ENCODE data around the gene SPEF1.
A peak's percentile ranks its signal among the peaks of the same experiment; 100 is the strongest.

Gene SPEF1

GRCh38 chr20:3767110-3767426 lies 14.2 kb downstream of the SPEF1 start:
- peak in 1 of 2 donors; percentile 64 for DNase-seq (ENCODE audit: low spot score in 2 of 2)
- Mint-ChIP-seq H3K4me3 (peak overlapping the region; percentile 86), H3K27ac (peak overlapping the region; percentile 48), H3K9me3 (no peaks in the 10 kb centered on the region), H3K4me1 (peaks cover 43% of the 10 kb centered on the region), H3K36me3 (peaks cover 6% of the 10 kb centered on the region)
- no peak for ATAC-seq

GRCh38 chr20:3766422-3767109 lies 14.7 kb downstream of the SPEF1 start:
- H3K4me1 Mint-ChIP-seq, result peaks cover 43% of the 10 kb centered on the region
- DNase-seq (ENCODE audit: low spot score in 2 of 2) (no peak), ATAC-seq (no peak)
- peaks cover 9% of the 10 kb centered on the region for H3K36me3 Mint-ChIP-seq
- H3K9me3 Mint-ChIP-seq, result no peaks in the 10 kb centered on the region
- H3K4me3 Mint-ChIP-seq, result peak overlapping the region; percentile 86
- peak overlapping the region; percentile 48 for H3K27ac Mint-ChIP-seq

DNA sequence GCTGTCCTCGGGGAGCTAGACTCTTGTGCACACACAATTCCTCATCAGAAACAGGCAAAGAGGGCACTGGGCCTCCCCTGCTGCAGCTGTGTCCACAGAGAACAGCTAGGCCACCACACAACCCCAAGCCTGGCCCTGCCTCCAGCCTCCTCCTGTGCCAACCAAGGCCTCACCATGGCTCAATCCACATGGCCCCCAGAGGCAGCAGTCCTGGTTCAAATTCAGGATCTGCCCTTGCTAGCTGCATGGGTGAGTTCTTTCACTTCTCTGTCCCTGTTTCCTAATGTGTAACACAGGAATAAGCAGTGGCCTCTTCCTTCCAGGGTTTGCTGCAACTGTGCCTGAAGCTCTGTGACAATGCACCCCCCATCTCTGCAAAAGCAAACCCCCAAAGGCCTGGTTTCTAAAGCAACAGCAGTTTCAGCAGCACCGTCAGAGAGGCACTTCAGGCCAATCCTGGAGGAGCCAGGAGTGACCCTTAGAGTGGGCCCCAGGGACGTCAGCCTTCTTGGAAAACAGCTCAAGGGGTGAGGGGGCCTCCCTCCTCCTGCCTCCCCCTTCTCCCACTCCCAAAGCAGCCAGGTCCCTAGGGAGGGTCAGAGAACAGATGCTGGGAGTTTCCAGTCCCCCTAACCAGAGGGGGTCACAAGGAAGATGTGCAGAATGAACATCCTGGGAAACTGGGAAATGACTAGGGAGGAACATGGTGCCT lies 15.9 kb downstream of the SPEF1 start:
- ATAC-seq, result no peak
- Mint-ChIP-seq H3K9me3 (no peaks in the 10 kb centered on the region), H3K4me3 (peak overlapping the region; percentile 86), H3K27ac (no peak overlapping the region), H3K4me1 (peaks cover 43% of the 10 kb centered on the region), H3K36me3 (peaks cover 12% of the 10 kb centered on the region)
- no peak for DNase-seq (ENCODE audit: low spot score in 2 of 2)

DNA sequence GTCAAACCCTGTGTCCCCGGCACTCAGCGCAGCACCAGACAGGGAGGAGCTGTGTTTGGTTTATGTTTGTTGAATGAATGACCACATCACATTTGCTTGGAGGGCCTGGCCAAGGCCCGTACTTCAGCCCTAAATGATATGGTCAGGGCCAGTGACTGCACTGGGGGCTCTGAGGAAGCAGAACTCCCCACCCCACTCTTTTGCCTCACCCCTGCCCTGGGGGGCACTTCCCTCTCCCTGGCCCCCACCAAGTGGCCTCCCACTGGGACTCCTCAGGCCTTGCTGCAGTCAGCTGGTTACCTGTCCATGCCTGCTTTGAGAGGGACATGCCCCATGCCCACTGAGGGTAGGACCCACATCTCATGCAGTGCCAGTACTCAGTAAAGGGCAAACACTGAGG lies 16.6 kb downstream of the SPEF1 start:
- no peaks in the 10 kb centered on the region for H3K9me3 Mint-ChIP-seq
- ATAC-seq, result no peak
- no peak for DNase-seq (ENCODE audit: low spot score in 2 of 2)
- no peak overlapping the region for H3K4me3 Mint-ChIP-seq
- peaks cover 12% of the 10 kb centered on the region for H3K36me3 Mint-ChIP-seq
- peaks cover 48% of the 10 kb centered on the region for H3K4me1 Mint-ChIP-seq
- no peak overlapping the region for H3K27ac Mint-ChIP-seq

DNA sequence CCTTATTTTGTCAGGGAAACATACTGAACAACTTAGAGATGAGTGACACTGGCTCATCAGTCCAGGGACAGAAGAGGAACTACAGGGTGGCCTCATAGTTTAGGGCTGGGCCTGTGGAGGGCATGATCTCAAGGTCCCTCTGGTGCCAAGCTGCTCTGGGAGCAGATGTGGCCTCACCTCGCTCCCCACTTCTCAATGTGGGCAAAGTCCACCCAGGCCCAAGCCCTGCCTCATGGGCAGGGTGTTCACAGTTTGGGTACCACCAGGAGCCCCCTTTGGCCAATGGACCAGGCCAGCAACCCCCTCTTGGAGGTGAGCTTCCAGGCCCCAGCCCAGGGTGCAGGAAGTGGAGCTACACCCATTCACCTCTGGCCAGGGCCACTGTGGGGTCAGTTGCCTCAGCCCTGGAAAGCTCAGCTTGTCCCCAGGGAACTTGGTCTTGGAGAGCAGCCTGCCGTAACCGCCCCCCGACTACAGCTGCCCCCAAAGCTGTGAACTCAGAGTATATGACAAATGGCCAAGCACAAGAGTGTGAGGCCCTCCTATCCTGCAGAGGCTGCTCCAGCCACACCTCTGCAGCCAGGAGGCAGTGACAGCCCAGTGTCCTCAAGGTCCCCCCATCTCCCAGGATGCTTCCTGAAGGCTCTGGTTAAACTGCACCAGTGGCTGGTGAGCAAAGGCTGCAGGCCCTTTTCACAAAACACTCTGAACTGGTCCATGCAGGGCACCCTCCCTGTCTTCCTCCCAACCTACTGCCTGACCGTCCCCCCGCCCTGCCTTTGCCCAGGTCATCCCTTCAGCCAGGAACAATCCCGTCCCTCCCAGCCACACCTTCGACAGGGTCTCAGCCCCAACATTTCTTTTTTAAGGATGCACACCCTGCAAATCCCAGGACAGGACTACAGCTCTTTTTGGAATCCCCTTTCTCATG lies 17.3 kb downstream of the SPEF1 start:
- peaks cover 11% of the 10 kb centered on the region for H3K36me3 Mint-ChIP-seq
- H3K4me1 Mint-ChIP-seq, result peaks cover 45% of the 10 kb centered on the region
- DNase-seq (ENCODE audit: low spot score in 2 of 2) (no peak), ATAC-seq (no peak)
- no peaks in the 10 kb centered on the region for H3K9me3 Mint-ChIP-seq
- H3K27ac Mint-ChIP-seq, result no peak overlapping the region
- H3K4me3 Mint-ChIP-seq, result no peak overlapping the region

DNA sequence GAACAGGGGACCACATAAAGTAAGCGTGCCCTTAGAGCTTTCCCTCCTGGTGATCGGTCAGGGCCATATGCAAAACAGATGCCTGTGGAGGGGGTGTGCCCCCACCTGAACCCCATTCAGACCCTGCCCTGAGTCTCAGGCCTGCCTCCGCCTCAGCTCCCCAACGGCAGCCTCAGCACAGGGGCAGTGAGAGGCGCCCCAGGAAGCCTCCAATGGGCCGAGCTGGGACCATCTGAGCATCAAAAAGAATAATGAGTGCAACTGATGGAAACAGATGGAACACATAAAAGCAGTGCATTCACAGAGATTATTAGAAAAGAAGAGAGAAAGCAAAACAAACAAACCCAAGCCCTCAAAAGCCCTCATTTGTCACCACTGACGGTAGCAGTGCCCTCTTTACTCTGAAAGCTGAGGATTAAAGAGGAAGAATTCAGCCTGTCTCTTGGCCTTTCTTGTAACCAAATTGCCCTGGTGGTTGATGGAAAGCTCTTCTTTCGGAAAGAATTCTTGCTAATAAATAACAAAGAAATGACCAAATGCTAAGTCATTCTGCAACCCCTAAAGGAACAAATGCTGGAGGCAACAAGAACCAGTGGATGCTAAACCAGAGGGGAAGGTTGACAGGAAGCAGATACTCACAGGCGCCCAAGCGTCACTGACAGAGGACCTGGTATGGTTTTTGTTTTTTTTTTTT lies 20.4 kb downstream of the SPEF1 start:
- peaks cover 23% of the 10 kb centered on the region for H3K4me1 Mint-ChIP-seq
- peak overlapping the region; percentile 44 for H3K27ac Mint-ChIP-seq
- peaks cover 12% of the 10 kb centered on the region for H3K36me3 Mint-ChIP-seq
- ATAC-seq, result no peak
- no peak for DNase-seq (ENCODE audit: low spot score in 2 of 2)
- no peaks in the 10 kb centered on the region for H3K9me3 Mint-ChIP-seq
- H3K4me3 Mint-ChIP-seq, result no peak overlapping the region

GRCh38 chr20:3759884-3760283 lies 21.4 kb downstream of the SPEF1 start:
- no peaks in the 10 kb centered on the region for H3K9me3 Mint-ChIP-seq
- no peak for ATAC-seq
- peaks cover 13% of the 10 kb centered on the region for H3K36me3 Mint-ChIP-seq
- H3K4me1 Mint-ChIP-seq, result peaks cover 14% of the 10 kb centered on the region
- no peak for DNase-seq (ENCODE audit: low spot score in 2 of 2)
- peak overlapping the region; percentile 44 for H3K27ac Mint-ChIP-seq
- H3K4me3 Mint-ChIP-seq, result no peak overlapping the region

- DNase-seq (ENCODE audit: low spot score in 2 of 2) (no peak), ATAC-seq (no peak)
- peak overlapping the region; percentile 44 for H3K27ac Mint-ChIP-seq
- H3K36me3 Mint-ChIP-seq, result peaks cover 18% of the 10 kb centered on the region
- peaks cover 9% of the 10 kb centered on the region for H3K4me1 Mint-ChIP-seq
- no peaks in the 10 kb centered on the region for H3K9me3 Mint-ChIP-seq
- H3K4me3 Mint-ChIP-seq, result no peak overlapping the region
Observed at GRCh38 chr20:3759316-3759823, 21.9 kb downstream of the SPEF1 start.

- H3K9me3 Mint-ChIP-seq, result no peaks in the 10 kb centered on the region
- ATAC-seq, result no peak
- no peak for DNase-seq (ENCODE audit: low spot score in 2 of 2)
- H3K36me3 Mint-ChIP-seq, result peaks cover 19% of the 10 kb centered on the region
- H3K27ac Mint-ChIP-seq, result no peak overlapping the region
- no peak overlapping the region for H3K4me3 Mint-ChIP-seq
- peaks cover 8% of the 10 kb centered on the region for H3K4me1 Mint-ChIP-seq
Observed at GRCh38 chr20:3758566-3758965, 22.7 kb downstream of the SPEF1 start.

GRCh38 chr20:3757268-3757667 lies 24.0 kb downstream of the SPEF1 start:
- Mint-ChIP-seq H3K4me1 (peaks cover 12% of the 10 kb centered on the region), H3K4me3 (no peak overlapping the region), H3K27ac (no peak overlapping the region), H3K9me3 (no peaks in the 10 kb centered on the region), H3K36me3 (peaks cover 19% of the 10 kb centered on the region)
- DNase-seq (ENCODE audit: low spot score in 2 of 2) (no peak), ATAC-seq (no peak)

DNA sequence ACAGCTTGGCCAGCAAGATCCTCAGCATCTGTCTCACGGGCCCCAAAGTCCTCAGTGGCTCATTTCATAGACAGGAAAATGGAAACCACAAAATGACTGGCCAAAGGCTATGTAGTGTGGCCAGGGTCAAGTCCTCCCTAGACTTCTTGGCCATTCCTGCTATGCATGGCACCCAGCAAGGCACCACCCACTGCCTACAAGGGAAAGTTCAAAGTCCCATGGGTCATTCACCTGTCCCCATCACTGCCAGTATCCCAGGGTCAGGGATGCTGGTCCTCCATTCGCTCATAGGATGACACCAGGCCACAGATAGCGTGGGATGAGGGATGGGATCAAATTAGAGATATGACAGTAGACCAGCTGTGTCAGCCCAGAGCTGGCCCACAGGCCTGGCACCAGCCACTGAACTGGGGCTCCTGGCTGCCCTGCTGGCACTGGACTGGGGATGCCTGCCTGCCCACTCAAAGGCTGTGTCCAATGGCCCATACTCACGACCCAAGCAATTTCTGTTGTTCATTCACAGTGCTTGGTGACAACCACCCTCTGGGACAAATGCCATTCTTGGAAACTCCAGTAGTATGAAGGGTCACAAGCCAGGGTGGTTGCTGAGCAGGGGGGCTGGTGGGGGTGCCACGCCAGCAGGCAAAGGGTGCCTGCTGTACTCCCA lies 25.3 kb downstream of the SPEF1 start:
- Mint-ChIP-seq H3K4me3 (no peak overlapping the region), H3K9me3 (no peaks in the 10 kb centered on the region), H3K27ac (no peak overlapping the region), H3K36me3 (peaks cover 13% of the 10 kb centered on the region), H3K4me1 (peaks cover 16% of the 10 kb centered on the region)
- no peak for DNase-seq (ENCODE audit: low spot score in 2 of 2)
- ATAC-seq, result no peak

DNA sequence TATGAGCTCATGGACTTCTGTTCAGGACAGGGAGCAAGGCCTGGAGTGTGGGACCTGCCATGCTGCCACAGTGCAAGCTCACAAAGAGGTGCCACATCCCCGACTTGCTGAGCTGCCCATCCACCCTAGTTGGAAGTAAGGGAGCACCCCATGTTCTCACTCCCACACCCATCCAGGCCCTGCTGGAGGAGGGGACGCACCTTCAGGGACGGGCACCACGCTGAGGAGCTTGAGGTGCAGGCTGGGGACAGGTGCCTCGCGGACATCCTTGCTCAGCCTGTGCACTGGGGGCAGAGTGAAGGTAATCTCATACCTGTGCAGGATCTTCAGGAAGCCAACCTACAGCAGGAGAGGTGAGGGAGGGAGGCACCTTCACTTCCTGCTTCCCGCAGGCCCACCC lies 26.0 kb downstream of the SPEF1 start:
- Mint-ChIP-seq H3K9me3 (no peaks in the 10 kb centered on the region), H3K4me3 (no peak overlapping the region), H3K36me3 (peaks cover 13% of the 10 kb centered on the region), H3K4me1 (peaks cover 16% of the 10 kb centered on the region), H3K27ac (no peak overlapping the region)
- DNase-seq (ENCODE audit: low spot score in 2 of 2) (no peak), ATAC-seq (no peak)

DNA sequence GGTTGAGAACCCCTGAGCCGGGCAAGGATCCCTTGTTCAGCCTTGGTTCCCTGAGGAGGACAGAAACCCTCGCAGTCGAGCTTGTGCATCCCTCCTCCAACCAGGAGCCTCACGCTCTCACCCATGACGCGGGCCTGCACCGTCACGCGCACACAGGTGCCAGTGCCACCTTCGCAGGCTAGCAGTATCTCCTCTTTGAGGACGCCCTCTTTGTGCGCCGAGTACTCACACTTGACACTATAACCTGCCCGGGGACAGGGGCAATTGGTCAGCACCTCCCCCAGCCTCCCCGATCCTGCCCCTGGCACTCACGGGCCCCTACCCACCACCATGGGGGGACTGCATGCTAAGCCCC lies 27.0 kb downstream of the SPEF1 start:
- DNase-seq (ENCODE audit: low spot score in 2 of 2), result no peak

GRCh38 chr20:3753501-3754275 lies 27.6 kb downstream of the SPEF1 start:
- DNase-seq (ENCODE audit: low spot score in 2 of 2) (no peak), ATAC-seq (no peak)
- peaks cover 8% of the 10 kb centered on the region for H3K4me1 Mint-ChIP-seq
- H3K9me3 Mint-ChIP-seq, result no peaks in the 10 kb centered on the region
- peaks cover 16% of the 10 kb centered on the region for H3K36me3 Mint-ChIP-seq
- H3K27ac Mint-ChIP-seq, result no peak overlapping the region
- no peak overlapping the region for H3K4me3 Mint-ChIP-seq

More for the DNA sequence above, 27.0 kb downstream of the SPEF1 start:
- peaks cover 13% of the 10 kb centered on the region for H3K36me3 Mint-ChIP-seq
- no peaks in the 10 kb centered on the region for H3K9me3 Mint-ChIP-seq
- peaks cover 8% of the 10 kb centered on the region for H3K4me1 Mint-ChIP-seq
- H3K27ac Mint-ChIP-seq, result peak overlapping the region; percentile 56
- no peak overlapping the region for H3K4me3 Mint-ChIP-seq
- no peak for ATAC-seq
